K562 (cell line): Measurements from ENCODE around the gene MYH15. TPM values are rescaled to one million over a fixed set of nuclear protein-coding genes. Genes with fewer than 3 reads are reported as not detected.

Source experiments
- RBM39 ChIP-seq: fragments of 200-400 bp; formaldehyde crosslinking; optimal IDR thresholded peaks from 2 replicates; pipeline ENCODE3; 2018; ENCODE audit warnings: low read depth, low read length
- ZNF695 ChIP-seq: fragments of 450-650 bp; formaldehyde crosslinking; IDR thresholded peaks from 2 replicates; pipeline ENCODE4 v1.4.0; 2020; ENCODE audit warnings: mild to moderate bottlenecking, moderate library complexity
- polyA plus RNA-seq, 8 experiments: library from polyadenylated mRNA; depleted of rRNA in 4 of 8; stranded (reverse) in 5 of 8; unstranded in 3 of 8; fragments of >200 nt; fragmentation: Nextera tagmentation in 2 of 8; fragmentation: Illumina TruSeq in 1 of 8; extraction: Ambion mirVana in 2 of 8; extraction: Trizol in 1 of 8; gene quantifications; 2 replicates each; pipeline versions ENCODE4 v1.2.1 to v1.2.3, GENCODE V29; 2011 to 2014; ENCODE audit warnings: inconsistent platforms in 1 of 8, missing spikeins in 1 of 8
- total RNA-seq, 7 experiments: library from RNA; depleted of rRNA in 6 of 7; stranded (reverse); fragments of >200 nt in 6 of 7; fragmentation: Illumina TruSeq in 2 of 7; extraction: Trizol in 2 of 7; gene quantifications; 2 replicates each; pipeline versions ENCODE4 v1.2.1 to v1.2.3, GENCODE V29; 2011 to 2021; ENCODE audit warnings: low replicate concordance in 1 of 7
- TF ChIP-seq, protein P1 (sequence below), 2 experiments: fragments of 450-650 bp; IDR thresholded peaks; 2 replicates each; pipeline ENCODE4 v1.6.1; 2016; ENCODE audit warnings: mild to moderate bottlenecking in 2 of 2, borderline replicate concordance in 1 of 2, low read depth in 1 of 2, moderate library complexity in 1 of 2

MYH15 gene
- total and polyA plus RNA-seq, 9 of the 15 experiments (the other 6 are each of a cell fraction or from before 2014, with no cell fraction given) = 0.03 to 0.29 (median 0.12) TPM

DNA sequence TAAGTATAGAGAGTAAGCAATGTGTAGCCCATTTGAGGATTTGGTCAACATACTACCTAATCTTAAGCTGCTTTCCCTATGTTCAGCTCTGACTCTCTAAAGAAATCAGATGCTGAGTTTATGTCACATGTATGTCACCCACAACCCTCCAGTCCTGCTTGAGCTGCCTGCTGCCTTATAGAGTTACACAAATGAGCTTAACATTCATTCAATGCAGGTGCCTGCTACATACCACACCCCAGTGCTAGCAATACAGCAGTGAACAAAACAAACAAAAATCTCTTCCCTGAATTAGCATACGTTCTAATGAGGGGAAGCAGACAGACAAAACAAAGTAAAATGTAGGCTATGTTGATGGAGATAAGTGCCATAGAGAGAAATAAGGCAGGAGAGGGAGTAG lies 121.0 kb downstream of the MYH15 start (continued):
- TF ChIP-seq, protein P1, sequence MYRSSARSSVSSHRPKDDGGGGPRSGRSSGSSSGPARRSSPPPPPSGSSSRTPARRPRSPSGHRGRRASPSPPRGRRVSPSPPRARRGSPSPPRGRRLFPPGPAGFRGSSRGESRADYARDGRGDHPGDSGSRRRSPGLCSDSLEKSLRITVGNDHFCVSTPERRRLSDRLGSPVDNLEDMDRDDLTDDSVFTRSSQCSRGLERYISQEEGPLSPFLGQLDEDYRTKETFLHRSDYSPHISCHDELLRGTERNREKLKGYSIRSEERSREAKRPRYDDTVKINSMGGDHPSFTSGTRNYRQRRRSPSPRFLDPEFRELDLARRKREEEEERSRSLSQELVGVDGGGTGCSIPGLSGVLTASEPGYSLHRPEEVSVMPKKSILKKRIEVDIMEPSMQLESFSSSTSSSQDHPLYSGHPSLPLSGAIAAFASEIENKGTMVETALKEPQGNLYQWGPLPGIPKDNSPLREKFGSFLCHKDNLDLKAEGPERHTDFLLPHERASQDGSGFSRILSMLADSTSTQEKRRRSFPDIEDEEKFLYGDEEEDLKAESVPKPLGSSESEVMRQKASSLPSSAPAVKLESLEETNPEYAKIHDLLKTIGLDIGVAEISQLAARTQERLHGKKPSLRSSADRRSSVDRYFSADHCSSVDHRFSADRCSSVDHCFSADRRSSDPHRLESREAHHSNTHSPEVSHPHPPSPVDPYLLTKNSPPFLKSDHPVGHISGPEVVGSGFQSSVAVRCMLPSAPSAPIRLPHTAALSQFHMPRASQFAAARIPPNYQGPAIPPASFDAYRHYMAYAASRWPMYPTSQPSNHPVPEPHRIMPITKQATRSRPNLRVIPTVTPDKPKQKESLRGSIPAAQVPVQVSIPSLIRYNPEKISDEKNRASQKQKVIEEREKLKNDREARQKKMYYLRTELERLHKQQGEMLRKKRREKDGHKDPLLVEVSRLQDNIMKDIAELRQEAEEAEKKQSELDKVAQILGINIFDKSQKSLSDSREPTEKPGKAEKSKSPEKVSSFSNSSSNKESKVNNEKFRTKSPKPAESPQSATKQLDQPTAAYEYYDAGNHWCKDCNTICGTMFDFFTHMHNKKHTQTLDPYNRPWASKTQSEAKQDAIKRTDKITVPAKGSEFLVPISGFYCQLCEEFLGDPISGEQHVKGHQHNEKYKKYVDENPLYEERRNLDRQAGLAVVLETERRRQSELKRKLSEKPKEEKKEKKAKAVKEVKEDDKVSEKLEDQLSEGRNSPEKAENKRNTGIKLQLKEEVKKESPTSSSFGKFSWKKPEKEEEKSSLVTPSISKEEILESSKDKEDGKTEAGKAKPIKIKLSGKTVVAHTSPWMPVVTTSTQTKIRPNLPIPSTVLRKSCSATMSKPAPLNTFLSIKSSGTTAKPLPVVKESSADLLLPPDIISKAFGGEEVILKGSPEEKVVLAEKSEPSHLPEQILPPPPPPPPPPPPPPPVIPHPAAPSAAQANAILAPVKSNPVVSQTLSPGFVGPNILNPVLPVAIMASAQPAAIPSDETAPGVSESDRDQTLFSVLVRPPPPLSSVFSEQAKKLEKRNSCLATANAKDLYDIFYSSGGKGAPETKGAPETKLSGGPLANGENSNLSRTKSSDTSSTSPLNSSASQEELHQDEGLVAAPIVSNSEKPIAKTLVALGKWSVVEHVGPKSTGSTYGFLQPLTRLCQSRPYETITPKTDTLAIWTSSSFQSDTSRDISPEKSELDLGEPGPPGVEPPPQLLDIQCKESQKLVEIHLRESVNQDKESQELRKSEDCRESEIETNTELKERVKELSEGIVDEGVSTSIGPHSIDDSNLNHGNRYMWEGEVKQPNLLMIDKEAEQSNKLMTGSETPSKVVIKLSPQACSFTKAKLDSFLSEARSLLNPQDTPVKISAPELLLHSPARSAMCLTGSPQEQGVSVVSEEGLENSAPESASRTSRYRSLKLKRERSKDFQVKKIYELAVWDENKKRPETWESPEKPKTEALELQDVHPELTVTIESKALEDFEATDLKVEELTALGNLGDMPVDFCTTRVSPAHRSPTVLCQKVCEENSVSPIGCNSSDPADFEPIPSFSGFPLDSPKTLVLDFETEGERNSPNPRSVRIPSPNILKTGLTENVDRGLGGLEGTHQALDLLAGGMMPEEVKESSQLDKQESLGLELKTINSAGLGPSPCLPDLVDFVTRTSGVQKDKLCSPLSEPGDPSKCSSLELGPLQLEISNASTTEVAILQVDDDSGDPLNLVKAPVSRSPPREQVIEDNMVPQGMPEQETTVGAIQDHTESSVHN (IDR thresholded peaks at IDR 0.05; ENCODE audit: borderline replicate concordance in 1 of 2, low read depth in 1 of 2) = no peak
- no peak for TF ChIP-seq RBM39
- no peak for TF ChIP-seq ZNF695 (CRISPR knock-in tag)
